ENCODE data around the gene LMAN1L. TPM values are rescaled to one million over a fixed set of nuclear protein-coding genes. Genes with fewer than 3 reads are reported as not detected.

LMAN1L gene
- total RNA-seq, 2 experiments from 2014 or later = 0.09 to 0.38 TPM

- Histone ChIP-seq H3K4me1 (ENCODE audit: insufficient read depth, low read length, poor library complexity, severe bottlenecking) (peaks cover 35% of the 10 kb centered on the region), H3K27ac (ENCODE audit: low read depth, low read length, poor library complexity, severe bottlenecking) (peak overlapping the region; percentile 47), H3K79me2 (ENCODE audit: insufficient read depth, low read depth, low read length) (no peaks in the 10 kb centered on the region), H3K4me2 (ENCODE audit: low read length) (peak overlapping the region; percentile 66), H3K9me2 (ENCODE audit: insufficient read depth, low read length) (no peaks in the 10 kb centered on the region), H3K36me3 (ENCODE audit: insufficient read depth, low read length) (peaks cover 20% of the 10 kb centered on the region), H3K9me3 (ENCODE audit: low read length) (no peaks in the 10 kb centered on the region), H3K4me3 (ENCODE audit: low read depth, low read length, poor library complexity, severe bottlenecking) (peak overlapping the region; percentile 73), H2AFZ (ENCODE audit: low read length) (no peak overlapping the region), H4K20me1 (ENCODE audit: insufficient read depth, low read length) (no peaks in the 10 kb centered on the region)
- intact Hi-C loops (cut with micrococcal nuclease; ENCODE audit: unreplicated experiment) = loop anchor here (1.0 to 2.0 kb wide), 2 partner anchors 57 to 73 kb away; no protein-coding TSS in a partner anchor
- no peak for DNase-seq (ENCODE audit: low spot score)
- BruUV-seq (replicated peaks) = TSS peak; percentile 49
- ChIA-PET POLR2A (no interaction called here), CTCF (ENCODE audit: unreplicated experiment) (interaction anchor here (0.5 to 1.7 kb wide), 5 partner anchors 12 to 135 kb away, joined by 3 to 13 read pairs (median 4); no protein-coding TSS in a partner anchor)
- TF ChIP-seq CTCF (conservative IDR thresholded peaks at IDR 0.05; ENCODE audit: low read length) (no peak), EZH2phosphoT487 (IDR thresholded peaks at IDR 0.05; ENCODE audit: borderline replicate concordance, low read depth, low read length) (no peak)
These were observed 31.3 kb downstream of the LMAN1L start for GRCh38 chr15:74843891-74844299.

GRCh38 chr15:74844319-74845207 lies 31.9 kb downstream of the LMAN1L start:
- Histone ChIP-seq H3K4me2 (ENCODE audit: low read length) (peak overlapping the region; percentile 66; the same call in 1 of the 2 replicates), H3K79me2 (ENCODE audit: insufficient read depth, low read depth, low read length) (no peaks in the 10 kb centered on the region), H2AFZ (ENCODE audit: low read length) (no peak overlapping the region), H3K36me3 (ENCODE audit: insufficient read depth, low read length) (peaks cover 21% of the 10 kb centered on the region), H3K27ac (ENCODE audit: low read depth, low read length, poor library complexity, severe bottlenecking) (no peak overlapping the region), H3K9me3 (ENCODE audit: low read length) (no peaks in the 10 kb centered on the region), H3K4me3 (ENCODE audit: low read depth, low read length, poor library complexity, severe bottlenecking) (no peak overlapping the region), H3K9me2 (ENCODE audit: insufficient read depth, low read length) (no peaks in the 10 kb centered on the region), H3K4me1 (ENCODE audit: insufficient read depth, low read length, poor library complexity, severe bottlenecking) (peaks cover 35% of the 10 kb centered on the region), H4K20me1 (ENCODE audit: insufficient read depth, low read length) (no peaks in the 10 kb centered on the region)
- intact Hi-C loops (cut with micrococcal nuclease; ENCODE audit: unreplicated experiment) = no loop called here
- no peak for DNase-seq (ENCODE audit: low spot score)
- TF ChIP-seq EZH2phosphoT487 (IDR thresholded peaks at IDR 0.05; ENCODE audit: borderline replicate concordance, low read depth, low read length) (no peak), CTCF (conservative IDR thresholded peaks at IDR 0.05; ENCODE audit: low read length) (no peak)
- POLR2A ChIA-PET = interaction anchor here (0.6 to 1.0 kb wide), 3 partner anchors 26 to 37 kb away, joined by 3 read pairs; no protein-coding TSS in a partner anchor
- BruUV-seq (replicated peaks) = no TSS peak
- CTCF ChIA-PET (ENCODE audit: unreplicated experiment) = interaction anchor here (0.6 to 1.7 kb wide), 4 partner anchors 26 to 134 kb away, joined by 3 to 13 read pairs (median 4); no protein-coding TSS in a partner anchor
